Muscle layer of duodenum (tissue), 2 donors: Measurements from ENCODE around the gene FTSJ3.

Source experiments
- H3K27ac ChIP-seq: one replicate; pipeline ENCODE4 v1.7.0; 2013; ENCODE audit warnings: mild to moderate bottlenecking, low read length
- H3K27me3 ChIP-seq: one replicate; pipeline ENCODE4 v1.7.0; 2013; ENCODE audit warnings: low read depth, mild to moderate bottlenecking, control low read depth, low read length
- H3K36me3 ChIP-seq, 2 donors: one replicate each; pipeline ENCODE4 v1.7.0; 2013; ENCODE audit warnings: low read length in 2 of 2, control low read depth in 1 of 2, mild to moderate bottlenecking in 1 of 2; ENCODE audit not compliant: insufficient read depth in 2 of 2, control insufficient read depth in 1 of 2
- H3K4me1 ChIP-seq, 2 donors: one replicate each; pipeline ENCODE4 v1.7.0; 2013; ENCODE audit warnings: low read length in 2 of 2, mild to moderate bottlenecking in 2 of 2, control low read depth in 1 of 2, moderate library complexity in 1 of 2; ENCODE audit not compliant: insufficient read depth in 2 of 2, control insufficient read depth in 1 of 2
- H3K4me3 ChIP-seq, 2 donors: one replicate each; pipeline ENCODE4 v1.7.0; 2013; ENCODE audit warnings: low read length in 2 of 2, low read depth in 1 of 2, mild to moderate bottlenecking in 1 of 2
- H3K9me3 ChIP-seq, 2 donors: one replicate each; pipeline ENCODE4 v1.7.0; 2013; ENCODE audit warnings: low read length in 2 of 2, control low read depth in 1 of 2, mild to moderate bottlenecking in 1 of 2; ENCODE audit not compliant: control insufficient read depth in 1 of 2
- donor health status: healthy.

FTSJ3 gene

GRCh38 chr17:63841350-63842172 is 14.1 kb upstream of the FTSJ3 start:
- H3K9me3 ChIP-seq: no peaks in the 10 kb centered on the region
- peaks cover 11 to 55% of the 10 kb centered on the region in 2 donors for H3K4me1 ChIP-seq
- H3K36me3 ChIP-seq: peaks cover 8 to 13% of the 10 kb centered on the region in 2 donors
- no peaks in the 10 kb centered on the region for H3K27me3 ChIP-seq
- H3K4me3 ChIP-seq: peak overlapping the region; percentile 88 to 93
- peak overlapping the region; percentile 84 for H3K27ac ChIP-seq

- H3K4me1 ChIP-seq: peaks cover 11 to 55% of the 10 kb centered on the region in 2 donors
Measured at GRCh38 chr17:63840591-63841349, 13.3 kb upstream of the FTSJ3 start.

GRCh38 chr17:63838631-63839171 is 11.2 kb upstream of the FTSJ3 start:
- H3K36me3 ChIP-seq: peaks cover 18 to 39% of the 10 kb centered on the region in 2 donors
- peak overlapping the region; percentile 77 for H3K27ac ChIP-seq
- H3K4me3 ChIP-seq: peak overlapping the region; percentile 3 to 39
- H3K4me1 ChIP-seq: peaks cover 11 to 50% of the 10 kb centered on the region in 2 donors
- no peaks in the 10 kb centered on the region for H3K27me3 ChIP-seq
- no peaks in the 10 kb centered on the region for H3K9me3 ChIP-seq

More at GRCh38 chr17:63840591-63841349, 13.3 kb upstream of the FTSJ3 start:
- Histone ChIP-seq H3K36me3 (peaks cover 8 to 20% of the 10 kb centered on the region in 2 donors), H3K27ac (peak overlapping the region; percentile 84), H3K4me3 (peak overlapping the region; percentile 88 to 93), H3K9me3 (no peaks in the 10 kb centered on the region), H3K27me3 (no peaks in the 10 kb centered on the region)

- no peaks in the 10 kb centered on the region for H3K9me3 ChIP-seq
- H3K27me3 ChIP-seq: no peaks in the 10 kb centered on the region
- peaks cover 24 to 45% of the 10 kb centered on the region in 2 donors for H3K36me3 ChIP-seq
- peaks cover 11 to 45% of the 10 kb centered on the region in 2 donors for H3K4me1 ChIP-seq
- H3K27ac ChIP-seq: peak overlapping the region; percentile 45
- H3K4me3 ChIP-seq: peak overlapping the region in 1 of 2 donors; percentile 3
Measured at GRCh38 chr17:63837962-63838600, 10.6 kb upstream of the FTSJ3 start.

- peaks cover 30 to 51% of the 10 kb centered on the region in 2 donors for H3K36me3 ChIP-seq
- no peaks in the 10 kb centered on the region for H3K9me3 ChIP-seq
- H3K27ac ChIP-seq: peak overlapping the region; percentile 45
- H3K4me1 ChIP-seq: peaks cover 11 to 45% of the 10 kb centered on the region in 2 donors
- no peaks in the 10 kb centered on the region for H3K27me3 ChIP-seq
- no peak overlapping the region for H3K4me3 ChIP-seq
Measured at GRCh38 chr17:63837480-63837879, 10.0 kb upstream of the FTSJ3 start.

GRCh38 chr17:63836811-63837210 is 9.3 kb upstream of the FTSJ3 start:
- peaks cover 37 to 58% of the 10 kb centered on the region in 2 donors for H3K36me3 ChIP-seq
- no peak overlapping the region for H3K4me3 ChIP-seq
- no peaks in the 10 kb centered on the region for H3K9me3 ChIP-seq
- H3K27ac ChIP-seq: no peak overlapping the region
- H3K4me1 ChIP-seq: peaks cover 11 to 45% of the 10 kb centered on the region in 2 donors
- H3K27me3 ChIP-seq: no peaks in the 10 kb centered on the region

GRCh38 chr17:63835167-63835720 is 7.8 kb upstream of the FTSJ3 start:
- Histone ChIP-seq H3K9me3 (no peaks in the 10 kb centered on the region), H3K27me3 (no peaks in the 10 kb centered on the region), H3K36me3 (peaks cover 52 to 70% of the 10 kb centered on the region in 2 donors), H3K4me3 (no peak overlapping the region), H3K4me1 (peaks cover 0 to 31% of the 10 kb centered on the region in 2 donors), H3K27ac (no peak overlapping the region)

- Histone ChIP-seq H3K27me3 (no peaks in the 10 kb centered on the region), H3K36me3 (peaks cover 58 to 76% of the 10 kb centered on the region in 2 donors), H3K4me1 (peaks cover 0 to 25% of the 10 kb centered on the region in 2 donors), H3K4me3 (no peak overlapping the region), H3K9me3 (no peaks in the 10 kb centered on the region), H3K27ac (no peak overlapping the region)
Measured at GRCh38 chr17:63834431-63835166, 7.1 kb upstream of the FTSJ3 start.

GRCh38 chr17:63833741-63834373 is 6.4 kb upstream of the FTSJ3 start:
- Histone ChIP-seq H3K27me3 (no peaks in the 10 kb centered on the region), H3K27ac (no peak overlapping the region), H3K9me3 (no peaks in the 10 kb centered on the region), H3K36me3 (peaks cover 62 to 81% of the 10 kb centered on the region in 2 donors), H3K4me1 (peaks cover 0 to 23% of the 10 kb centered on the region in 2 donors), H3K4me3 (no peak overlapping the region)
